Lower leg skin (tissue), 3 donors: ENCODE data around the gene NSUN3.

ENCODE experiments used
- CTCF ChIP-seq, 3 donors: fragments of 450-650 bp; IDR thresholded peaks; one replicate each; pipeline ENCODE4 v1.5.1; 2016; ENCODE audit warnings: antibody characterized with exemption in 3 of 3, mild to moderate bottlenecking in 3 of 3, moderate library complexity in 2 of 3
- POLR2A ChIP-seq, 2 donors: fragments of 450-650 bp; IDR thresholded peaks; one replicate each; pipeline ENCODE4 v1.6.1; 2016 to 2017; ENCODE audit warnings: antibody characterized with exemption in 2 of 2, mild to moderate bottlenecking in 1 of 2, moderate library complexity in 1 of 2

DNA sequence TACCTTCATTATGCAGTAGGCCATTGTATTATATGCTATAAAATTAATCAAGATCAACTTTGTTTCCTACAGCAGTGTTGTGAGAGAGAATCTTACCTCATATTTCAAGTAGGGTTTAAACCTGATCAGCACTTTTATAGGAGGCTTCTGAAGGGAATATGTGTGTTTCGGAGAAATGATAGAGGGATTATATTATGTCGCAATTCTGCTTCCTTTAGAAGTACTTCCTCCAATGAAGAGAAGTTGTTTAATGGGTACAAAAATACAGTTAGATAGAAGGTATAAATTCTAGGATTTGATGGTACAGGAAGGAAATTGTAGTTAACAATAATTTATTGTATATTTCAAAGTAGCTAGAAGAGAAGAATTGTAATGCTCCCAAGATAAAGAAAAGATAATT, 54.9 kb downstream of the NSUN3 start:
- TF ChIP-seq CTCF (IDR thresholded peaks at IDR 0.05), result no peak
- no peak for TF ChIP-seq POLR2A (IDR thresholded peaks at IDR 0.05)
